HG03558 (cell line): ENCODE results near the gene DENND2C.

Experiments
- ATAC-seq: cut with Tn5 transposase; IDR thresholded peaks from one replicate; pipeline ENCODE4 v1.9.1; 2021; ENCODE audit warnings: moderate number of reproducible peaks; ENCODE audit not compliant: unreplicated experiment; ENCODE audit errors: extremely low read depth

The DENND2C gene, protein sequence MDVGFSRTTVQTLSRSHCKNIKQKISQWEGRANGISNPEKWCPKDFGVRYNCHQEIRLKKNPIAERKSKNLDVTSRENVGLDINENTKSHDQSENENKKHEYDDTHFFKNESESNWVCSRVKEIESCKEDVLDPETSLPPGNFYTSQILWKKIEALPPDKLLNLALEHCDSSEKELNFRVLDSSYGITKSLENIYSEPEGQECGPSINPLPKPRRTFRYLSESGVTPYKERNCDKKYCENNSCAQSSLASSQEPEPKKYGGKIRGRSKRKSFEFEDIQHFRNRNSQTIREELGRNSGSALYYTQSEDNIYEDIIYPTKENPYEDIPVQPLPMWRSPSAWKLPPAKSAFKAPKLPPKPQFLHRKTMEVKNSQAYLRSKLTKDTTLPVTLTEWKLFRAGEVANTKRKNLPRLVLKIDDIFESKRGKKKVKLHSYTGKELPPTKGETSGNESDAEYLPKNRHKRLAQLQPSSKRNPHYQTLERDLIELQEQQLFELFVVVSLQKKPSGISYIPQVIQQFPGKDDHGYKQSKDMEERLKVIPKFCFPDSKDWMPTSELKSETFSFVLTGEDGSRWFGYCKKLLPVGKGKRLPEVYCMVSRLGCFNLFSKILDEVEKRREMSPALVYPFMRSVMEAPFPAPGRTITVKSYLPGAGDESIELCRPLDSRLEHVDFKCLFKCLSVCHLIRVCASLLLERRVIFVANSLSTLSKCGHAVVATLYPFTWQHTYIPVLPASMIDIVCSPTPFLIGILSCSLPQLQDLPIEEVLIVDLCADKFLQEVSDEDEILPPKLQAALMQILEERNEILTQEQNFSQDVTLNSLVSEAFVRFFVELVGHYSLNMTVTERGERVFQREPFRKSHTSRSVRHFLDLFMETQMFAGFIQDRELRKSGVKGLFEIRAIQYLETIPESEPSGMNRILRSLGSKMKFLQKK

DNA sequence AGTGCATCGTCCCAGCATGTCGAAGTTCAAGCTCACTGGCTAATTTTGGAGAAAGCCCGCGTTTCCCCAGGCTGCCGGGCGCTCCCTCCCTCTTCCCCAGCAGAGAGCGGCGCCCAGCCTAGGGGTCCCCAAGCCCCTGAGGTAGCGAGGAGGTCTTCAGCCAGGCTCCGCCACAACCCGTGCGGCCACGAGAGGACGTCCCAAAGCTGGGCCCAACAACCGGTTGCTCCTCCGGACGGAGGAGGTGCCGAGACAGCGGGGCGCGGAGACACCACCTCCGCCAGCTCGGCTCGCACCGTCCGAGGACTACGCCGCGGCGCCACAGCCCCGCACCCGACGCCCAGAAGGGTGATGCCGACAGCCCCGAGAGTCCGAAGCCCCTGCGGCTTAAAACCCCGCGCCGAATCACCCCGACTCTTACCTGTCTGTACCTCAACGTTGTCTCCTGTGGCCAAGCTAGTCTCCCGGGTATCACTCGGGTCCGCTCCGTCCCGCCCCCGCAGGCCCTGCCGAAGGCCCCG, at the start of gene DENND2C:
Gene DENND2C, minus strand, starts transcription at position 488 of the 521 bp plus-strand sequence. CDS start 44,065 bp downstream, outside the sequence.
- ATAC-seq: peak; percentile 25

DNA sequence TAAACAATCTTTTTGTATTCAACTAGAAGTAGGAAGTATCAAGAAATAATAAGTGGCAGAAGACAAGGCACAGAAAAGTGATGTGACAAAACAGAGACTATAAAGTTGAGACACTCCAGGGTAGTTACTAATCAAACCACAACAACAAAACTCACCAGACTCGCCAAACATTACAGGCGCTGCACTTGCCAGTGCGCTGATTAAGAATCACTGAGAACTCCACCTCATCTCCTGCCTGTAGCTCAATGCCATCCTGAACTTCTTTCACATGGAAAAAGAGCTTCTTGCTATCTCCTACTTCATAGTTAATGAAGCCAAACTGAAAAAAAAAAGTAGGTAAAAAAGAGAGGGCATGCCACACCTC, 49.6 kb upstream of the DENND2C start:
- ATAC-seq: no peak

DNA sequence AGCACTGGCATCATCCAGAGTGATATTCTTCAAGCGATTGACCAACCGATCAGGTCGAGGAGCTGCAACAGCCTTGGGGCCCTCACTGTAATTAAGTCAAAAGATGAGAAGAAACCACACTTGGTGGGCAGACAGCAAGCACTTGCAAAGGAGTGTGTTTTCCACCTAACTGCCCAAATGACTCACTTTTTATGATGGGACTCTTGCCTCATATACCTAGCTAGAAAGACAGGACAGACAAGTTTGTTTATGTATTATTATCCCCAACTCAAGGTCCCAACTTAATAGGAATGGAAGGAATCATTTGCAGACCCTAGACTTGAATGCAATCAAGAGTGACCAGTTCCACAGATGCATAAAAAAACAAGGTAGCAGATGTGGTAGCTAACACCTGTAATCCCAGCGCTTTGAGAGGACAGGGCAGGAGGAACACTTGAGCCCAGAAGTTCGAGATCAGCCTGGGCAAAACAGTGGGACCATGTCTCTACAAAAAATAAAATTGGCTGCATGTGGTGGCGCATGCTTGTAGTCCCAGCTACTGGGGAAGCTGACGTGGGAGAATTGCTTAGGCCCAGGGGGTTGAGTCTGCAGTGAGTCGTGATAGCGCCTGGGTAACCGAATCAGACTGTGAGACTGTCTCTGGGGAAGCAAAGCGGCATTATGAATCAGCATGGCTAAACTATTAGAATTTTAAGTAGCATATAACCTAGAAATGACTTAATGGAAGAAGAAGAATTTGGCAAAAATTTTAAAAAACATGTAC, 49.0 kb upstream of the DENND2C start:
- ATAC-seq: no peak

DNA sequence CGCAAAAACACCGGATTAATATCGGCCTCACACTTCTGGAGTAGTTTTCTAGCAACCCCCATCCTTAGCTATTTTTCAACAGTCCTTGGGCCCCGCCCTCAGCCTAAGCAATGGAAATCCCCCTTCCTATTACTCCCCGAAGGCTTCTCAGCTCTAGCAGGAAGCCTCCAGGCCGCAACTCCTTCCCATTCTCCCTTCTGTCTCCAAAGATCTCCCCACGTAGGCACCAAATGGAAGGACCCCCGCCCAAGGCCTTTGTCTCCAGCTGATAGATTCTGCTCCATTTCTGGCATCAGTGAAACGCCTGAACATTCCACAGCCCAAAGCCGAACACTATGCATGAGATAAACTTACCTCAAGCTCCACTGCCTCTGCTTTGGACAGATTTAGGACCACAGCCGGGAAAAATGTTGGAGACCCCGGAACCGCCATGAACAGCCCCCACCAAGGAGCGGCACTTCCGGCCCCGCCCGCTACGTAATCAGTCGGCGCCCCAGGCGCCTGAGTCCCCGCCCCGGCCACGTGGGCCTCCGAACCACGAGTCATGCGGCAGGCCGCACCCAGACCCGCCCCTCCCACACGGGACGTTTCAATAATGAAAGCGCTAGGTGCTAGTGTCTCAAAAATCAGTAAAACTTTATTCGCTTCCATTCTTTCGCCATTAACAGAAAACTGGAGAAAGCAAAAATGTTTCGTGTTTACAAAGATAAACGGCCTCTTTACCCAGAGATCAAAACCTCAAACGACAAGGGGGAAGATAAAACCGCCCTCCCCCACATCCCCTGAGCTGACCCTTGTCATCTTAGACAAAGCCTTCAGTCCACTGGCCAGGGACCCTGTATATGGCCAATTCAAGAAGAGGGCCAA, 46.7 kb upstream of the DENND2C start, which contains the start of gene NRAS:
Gene NRAS, minus strand, starts transcription at position 468 of the 867 bp plus-strand sequence. CDS start 611 bp downstream, outside the sequence.
- peak; percentile 81 for ATAC-seq

DNA sequence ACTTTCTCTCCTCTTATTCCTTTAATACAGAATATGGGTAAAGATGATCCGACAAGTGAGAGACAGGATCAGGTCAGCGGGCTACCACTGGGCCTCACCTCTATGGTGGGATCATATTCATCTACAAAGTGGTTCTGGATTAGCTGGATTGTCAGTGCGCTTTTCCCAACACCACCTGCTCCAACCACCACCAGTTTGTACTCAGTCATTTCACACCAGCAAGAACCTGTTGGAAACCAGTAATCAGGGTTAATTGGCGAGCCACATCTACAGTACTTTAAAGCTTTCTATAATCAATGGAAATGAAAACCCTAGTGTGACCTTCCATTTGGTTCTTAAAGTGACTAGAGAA, 46.1 kb upstream of the DENND2C start:
- no peak for ATAC-seq

DNA sequence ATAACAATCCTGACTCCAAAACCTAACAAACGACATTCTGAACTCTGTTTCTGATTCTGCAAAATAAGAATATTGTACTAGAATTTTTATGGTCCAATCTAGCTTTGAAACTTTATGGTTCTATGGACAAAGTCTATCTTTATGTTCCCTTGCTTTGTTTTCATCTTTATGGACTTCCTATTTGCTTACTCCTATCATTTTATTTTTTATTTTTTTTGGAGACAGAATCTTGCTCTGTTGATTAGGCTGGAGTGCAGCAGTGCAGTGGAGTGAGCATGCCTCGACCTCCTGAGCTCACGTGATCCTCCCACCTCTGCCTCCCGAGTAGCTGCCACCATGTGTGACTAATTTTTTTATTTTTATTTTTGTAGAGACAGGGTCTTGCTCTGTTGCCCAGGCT, 43.1 kb upstream of the DENND2C start:
- no peak for ATAC-seq

DNA sequence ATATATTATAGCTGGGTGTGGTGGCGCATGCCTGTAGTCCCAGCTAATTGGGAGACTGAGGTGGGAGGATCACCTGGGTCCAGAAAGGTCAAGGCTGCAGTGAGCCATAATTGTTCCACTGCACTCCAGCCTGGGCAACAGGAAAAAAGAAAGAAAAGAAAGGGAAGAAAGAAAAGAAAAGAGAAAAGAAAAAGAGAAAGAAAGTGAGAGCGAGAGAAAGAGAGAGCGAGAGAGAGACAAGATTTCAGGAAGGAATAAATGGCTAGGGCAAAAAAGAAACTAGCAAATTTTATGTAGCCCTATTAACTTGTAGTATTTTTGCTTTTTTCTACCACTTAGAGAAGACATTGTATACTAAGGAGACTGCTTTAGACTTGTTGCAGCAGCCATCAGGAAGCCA, 40.5 kb upstream of the DENND2C start:
- no peak for ATAC-seq

DNA sequence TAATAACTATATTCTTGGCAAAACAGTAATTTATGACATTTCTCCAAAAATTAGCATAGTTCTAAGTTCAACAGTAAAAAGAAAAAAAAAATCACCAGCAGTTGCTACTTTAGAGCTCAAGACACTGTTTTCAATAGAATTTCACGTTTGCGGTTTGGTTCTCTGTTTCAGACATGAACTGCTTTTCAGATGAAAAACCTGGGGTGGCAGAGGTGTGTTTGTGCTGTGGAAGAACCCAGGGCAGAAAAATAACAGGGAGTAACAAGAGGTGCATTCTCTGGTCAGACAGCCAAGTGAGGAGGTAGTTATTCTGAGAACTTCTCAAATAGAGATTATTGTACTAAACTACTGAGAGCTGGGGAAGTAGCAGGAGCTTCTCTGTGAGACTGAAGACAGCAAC, 37.8 kb upstream of the DENND2C start:
- ATAC-seq: no peak

DNA sequence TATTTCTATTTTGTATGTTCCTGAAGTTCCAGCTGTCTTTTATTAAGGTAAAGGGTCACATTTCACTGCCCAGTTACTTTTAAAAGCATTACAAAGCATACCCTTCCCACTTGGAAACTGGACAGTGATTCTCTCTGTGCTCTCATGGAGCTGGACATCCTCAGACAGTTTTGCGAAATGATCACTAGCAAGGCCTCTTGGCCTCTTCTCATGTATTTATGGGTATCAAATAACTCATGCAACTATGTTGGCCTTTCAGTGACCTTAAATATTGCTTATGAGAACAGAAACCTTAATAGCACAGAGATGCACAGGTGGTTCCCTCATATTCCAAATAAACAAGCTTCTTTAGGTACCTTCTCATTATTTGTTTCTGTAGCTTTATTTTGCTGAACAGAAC, 33.4 kb upstream of the DENND2C start:
- ATAC-seq: no peak

DNA sequence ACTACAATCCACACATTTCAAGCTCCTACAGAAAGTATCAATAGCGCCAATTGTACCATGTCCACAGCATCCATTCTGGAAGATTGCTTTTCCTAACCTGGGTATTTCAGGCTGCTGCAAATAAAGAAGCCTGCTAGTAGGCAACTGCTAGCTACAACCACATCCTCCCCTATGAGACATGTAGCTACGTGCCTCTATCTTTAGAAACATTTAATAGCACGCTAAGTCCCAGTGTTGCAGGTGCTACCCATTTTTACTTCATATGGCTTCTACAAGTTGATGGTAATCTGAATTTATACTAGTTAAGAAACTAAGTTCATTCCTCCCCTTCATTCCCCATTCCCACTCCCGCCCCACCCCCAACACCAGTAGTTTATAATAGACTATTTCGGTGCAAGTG, 32.9 kb upstream of the DENND2C start:
- no peak for ATAC-seq

DNA sequence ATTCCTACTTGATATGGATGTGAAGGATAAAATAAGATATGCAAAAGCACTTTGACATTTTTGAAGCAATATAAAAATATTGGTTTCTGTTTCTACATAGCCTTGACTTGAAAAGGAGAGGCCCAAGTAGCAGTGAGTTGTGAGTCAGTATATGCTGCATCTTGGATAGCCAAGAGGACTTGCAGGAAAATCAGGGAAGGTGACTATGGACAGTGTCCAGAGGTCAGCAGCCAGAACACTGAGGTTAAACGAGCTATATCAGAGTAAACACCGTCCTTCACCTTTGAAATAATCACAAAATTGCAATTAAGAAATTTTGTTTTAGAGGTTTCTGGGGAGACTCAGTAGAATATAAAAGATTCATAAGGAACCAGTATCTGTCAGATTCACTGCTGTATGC, 32.1 kb upstream of the DENND2C start:
- no peak for ATAC-seq

DNA sequence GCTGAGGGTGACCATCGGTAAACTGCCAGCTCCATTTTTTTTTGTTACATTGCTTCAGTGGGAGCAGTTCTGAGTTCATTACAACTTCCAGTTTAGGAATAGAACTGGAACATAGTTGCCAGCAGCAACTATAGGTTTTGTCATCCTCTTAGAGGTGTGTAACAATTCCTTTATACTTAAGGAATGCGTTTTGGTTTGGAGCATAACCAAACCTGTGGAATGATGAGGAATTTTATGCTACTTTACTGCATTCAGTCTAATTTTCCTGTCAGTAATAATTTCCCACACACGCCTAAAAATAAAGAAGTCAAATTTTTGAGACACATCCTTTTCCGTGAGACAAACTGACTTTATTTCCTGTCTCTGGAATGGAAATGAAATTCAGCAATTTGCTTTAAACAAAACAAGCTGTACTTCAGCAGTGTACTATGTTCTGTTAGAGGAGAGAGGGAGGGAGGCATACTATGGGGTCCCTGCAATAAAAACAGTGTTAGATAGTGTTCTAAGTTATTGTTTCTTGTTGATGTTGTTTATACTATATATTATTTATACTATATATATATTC, 30.3 kb upstream of the DENND2C start:
- no peak for ATAC-seq

DNA sequence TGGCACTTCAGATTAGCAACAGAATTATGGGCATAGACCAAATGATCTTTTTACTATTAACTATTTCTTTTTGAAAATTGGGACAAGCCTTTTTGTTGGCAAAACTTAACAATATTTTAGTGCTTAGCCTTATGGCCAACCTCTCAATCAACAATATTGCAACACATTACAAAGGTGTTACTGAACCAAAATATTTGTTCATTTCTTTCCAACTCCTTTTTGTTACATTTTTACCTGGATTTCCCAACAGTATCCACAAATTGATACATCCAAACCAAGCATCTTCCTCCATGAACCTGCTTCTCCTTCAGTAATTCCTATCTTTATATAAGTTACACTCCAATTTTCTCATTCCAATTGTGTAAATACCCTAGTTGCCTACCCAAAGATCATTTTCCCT, 27.0 kb upstream of the DENND2C start:
- no peak for ATAC-seq

DNA sequence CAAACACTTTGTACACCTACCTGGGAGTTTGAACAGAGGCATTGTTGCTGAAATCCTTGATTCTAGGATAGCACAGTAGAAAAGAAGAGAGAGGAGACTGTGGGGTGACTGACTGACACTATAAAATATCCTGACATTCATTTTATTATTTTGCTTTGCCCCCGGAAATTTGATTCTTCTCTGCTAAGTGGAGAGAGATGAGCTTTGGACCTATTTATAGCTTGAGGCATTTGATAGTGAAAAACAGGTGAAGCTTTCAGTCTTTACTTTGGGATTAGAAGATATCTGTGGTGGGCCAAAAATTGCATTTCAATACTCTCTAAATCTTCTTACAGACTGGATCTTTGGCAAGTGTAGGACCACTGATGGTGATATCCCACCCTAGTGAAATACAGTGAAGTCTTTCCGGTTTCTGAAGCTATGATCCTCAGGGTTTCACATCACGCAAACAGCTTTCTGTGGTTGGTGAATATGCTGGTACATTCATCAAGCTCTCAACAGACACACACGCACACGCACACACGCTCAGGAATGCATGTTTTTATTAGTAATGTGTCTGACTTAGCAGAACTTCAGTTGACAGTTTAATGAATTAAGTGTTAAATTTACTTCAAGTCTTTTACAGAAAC, 25.7 kb upstream of the DENND2C start, which contains the start of gene AMPD1:
Gene AMPD1, minus strand, starts transcription at position 117 of the 629 bp plus-strand sequence. Its CDS starts 75 bp downstream, at position 42.
- no peak for ATAC-seq

DNA sequence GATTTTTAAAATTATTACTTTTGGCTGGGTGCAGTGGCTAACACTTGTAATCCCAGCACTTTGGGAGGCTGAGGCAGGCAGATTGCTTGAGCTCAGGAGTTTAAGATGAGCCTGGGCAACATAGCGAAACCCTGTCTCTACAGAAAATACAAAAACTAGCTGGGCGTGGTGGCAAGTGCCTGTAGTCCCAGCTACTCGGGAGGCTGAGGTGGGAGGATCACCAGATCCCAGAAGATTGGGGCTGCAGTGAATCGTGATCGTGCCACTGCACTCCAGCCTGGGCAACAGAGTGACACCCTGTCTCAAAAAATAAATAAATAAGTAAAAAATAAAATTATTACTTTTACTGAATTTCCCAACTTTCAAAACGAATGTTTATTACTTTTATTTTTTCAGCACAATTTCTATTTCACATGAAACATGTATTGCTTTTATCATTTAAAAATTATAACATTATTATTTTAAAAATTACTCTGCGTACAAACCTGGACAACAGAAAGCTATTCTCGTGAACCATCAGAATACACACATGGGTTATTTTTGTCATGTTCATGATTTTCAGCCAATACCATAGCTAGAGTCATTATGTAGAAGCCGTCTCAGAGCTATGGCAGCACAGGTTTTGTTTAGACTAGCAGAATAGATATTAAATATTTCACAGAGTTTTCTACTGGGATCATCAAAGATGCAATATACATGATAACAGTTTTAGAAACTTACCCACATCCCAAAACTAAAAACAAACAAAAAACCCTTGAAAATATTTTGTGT, 24.9 kb upstream of the DENND2C start:
- no peak for ATAC-seq

DNA sequence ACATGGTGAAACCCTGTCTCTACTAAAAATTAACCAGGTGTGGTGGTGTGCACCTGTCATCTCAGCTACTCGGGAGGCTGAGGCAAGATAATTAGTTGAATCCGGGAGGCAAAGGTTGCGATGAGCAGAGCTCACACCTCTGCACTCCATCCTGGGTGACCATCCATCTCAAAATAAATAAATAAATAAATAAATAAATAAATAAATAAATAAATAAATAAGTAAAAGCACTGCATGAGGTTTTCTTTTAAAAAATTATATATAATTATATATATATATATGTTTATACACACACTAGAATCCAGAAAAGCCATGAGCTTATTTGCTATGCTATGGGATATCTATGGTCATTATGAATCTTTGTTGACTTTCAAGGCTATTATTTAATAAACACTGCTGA, 23.1 kb upstream of the DENND2C start:
- no peak for ATAC-seq

DNA sequence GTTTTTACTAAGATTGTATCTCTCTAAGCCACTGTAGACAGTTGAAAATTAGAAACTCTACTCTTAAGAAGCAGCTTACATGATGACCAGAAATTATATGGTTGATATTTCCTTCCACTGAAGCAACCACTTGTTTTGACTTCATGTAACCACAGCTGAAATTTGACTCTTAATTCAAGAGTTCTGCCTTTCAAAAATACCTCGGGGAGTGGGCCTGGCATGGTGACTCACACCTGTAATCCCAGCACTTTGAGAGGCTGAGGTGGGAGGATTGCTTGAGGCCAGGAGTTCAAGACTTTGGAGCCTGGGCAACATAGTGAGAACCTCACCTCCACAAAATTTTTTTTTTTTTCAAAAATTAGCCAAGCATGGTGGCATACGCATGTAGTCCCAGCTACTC, 21.2 kb upstream of the DENND2C start:
- no peak for ATAC-seq

DNA sequence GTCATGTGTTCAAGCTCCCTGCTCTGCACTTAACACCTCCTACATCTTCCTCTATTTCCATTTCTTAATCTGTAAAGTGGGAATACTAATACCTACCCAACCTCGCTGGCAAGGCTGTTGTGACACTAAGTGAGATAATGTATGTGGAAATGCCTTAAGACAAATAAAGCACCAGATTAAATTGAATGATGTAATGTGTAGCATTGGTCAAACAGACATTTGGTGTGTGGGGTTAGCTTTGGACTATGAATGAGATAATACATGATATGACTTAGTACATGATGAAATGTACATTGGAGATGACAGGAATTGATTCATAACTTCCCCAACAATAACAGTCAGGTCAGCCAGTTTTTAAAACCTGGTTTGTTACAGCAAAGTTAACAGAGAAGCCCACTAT, 20.3 kb upstream of the DENND2C start:
- ATAC-seq: no peak
